Measurements from ENCODE around the gene ENTPD2. TPM values are rescaled to one million over a fixed set of nuclear protein-coding genes. Genes with fewer than 3 reads are reported as not detected.

The ENTPD2 gene
- total RNA-seq, 2 experiments from 2014 or later, result 0.16 TPM; not detected in 1

- Histone ChIP-seq H4K20me1 (ENCODE audit: insufficient read depth, low read length) (no peaks in the 10 kb centered on the region), H3K4me1 (ENCODE audit: insufficient read depth, low read length, poor library complexity, severe bottlenecking) (peaks cover 18% of the 10 kb centered on the region), H3K36me3 (ENCODE audit: insufficient read depth, low read length) (no peaks in the 10 kb centered on the region), H3K4me2 (ENCODE audit: low read length) (no peak overlapping the region; the same call in 1 of the 2 replicates), H3K27ac (ENCODE audit: low read depth, low read length, poor library complexity, severe bottlenecking) (no peak overlapping the region), H3K4me3 (ENCODE audit: low read depth, low read length, poor library complexity, severe bottlenecking) (no peak overlapping the region), H3K9me2 (ENCODE audit: insufficient read depth, low read length) (no peaks in the 10 kb centered on the region), H3K9me3 (ENCODE audit: low read length) (no peaks in the 10 kb centered on the region), H3K79me2 (ENCODE audit: insufficient read depth, low read depth, low read length) (no peaks in the 10 kb centered on the region), H2AFZ (ENCODE audit: low read length) (no peak overlapping the region)
- ChIA-PET POLR2A (no interaction called here), CTCF (ENCODE audit: unreplicated experiment) (no interaction called here)
- TF ChIP-seq EZH2phosphoT487 (IDR thresholded peaks at IDR 0.05; ENCODE audit: borderline replicate concordance, low read depth, low read length), result no peak
- TF ChIP-seq, protein P1, sequence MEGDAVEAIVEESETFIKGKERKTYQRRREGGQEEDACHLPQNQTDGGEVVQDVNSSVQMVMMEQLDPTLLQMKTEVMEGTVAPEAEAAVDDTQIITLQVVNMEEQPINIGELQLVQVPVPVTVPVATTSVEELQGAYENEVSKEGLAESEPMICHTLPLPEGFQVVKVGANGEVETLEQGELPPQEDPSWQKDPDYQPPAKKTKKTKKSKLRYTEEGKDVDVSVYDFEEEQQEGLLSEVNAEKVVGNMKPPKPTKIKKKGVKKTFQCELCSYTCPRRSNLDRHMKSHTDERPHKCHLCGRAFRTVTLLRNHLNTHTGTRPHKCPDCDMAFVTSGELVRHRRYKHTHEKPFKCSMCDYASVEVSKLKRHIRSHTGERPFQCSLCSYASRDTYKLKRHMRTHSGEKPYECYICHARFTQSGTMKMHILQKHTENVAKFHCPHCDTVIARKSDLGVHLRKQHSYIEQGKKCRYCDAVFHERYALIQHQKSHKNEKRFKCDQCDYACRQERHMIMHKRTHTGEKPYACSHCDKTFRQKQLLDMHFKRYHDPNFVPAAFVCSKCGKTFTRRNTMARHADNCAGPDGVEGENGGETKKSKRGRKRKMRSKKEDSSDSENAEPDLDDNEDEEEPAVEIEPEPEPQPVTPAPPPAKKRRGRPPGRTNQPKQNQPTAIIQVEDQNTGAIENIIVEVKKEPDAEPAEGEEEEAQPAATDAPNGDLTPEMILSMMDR (conservative IDR thresholded peaks at IDR 0.05; ENCODE audit: low read length), result no peak
- intact Hi-C loops (cut with micrococcal nuclease; ENCODE audit: unreplicated experiment), result no loop called here
- BruUV-seq (replicated peaks), result no TSS peak
- DNase-seq (ENCODE audit: low spot score), result no peak
These were observed 25.0 kb upstream of the ENTPD2 start for GRCh38 chr9:137078701-137079400.

DNA sequence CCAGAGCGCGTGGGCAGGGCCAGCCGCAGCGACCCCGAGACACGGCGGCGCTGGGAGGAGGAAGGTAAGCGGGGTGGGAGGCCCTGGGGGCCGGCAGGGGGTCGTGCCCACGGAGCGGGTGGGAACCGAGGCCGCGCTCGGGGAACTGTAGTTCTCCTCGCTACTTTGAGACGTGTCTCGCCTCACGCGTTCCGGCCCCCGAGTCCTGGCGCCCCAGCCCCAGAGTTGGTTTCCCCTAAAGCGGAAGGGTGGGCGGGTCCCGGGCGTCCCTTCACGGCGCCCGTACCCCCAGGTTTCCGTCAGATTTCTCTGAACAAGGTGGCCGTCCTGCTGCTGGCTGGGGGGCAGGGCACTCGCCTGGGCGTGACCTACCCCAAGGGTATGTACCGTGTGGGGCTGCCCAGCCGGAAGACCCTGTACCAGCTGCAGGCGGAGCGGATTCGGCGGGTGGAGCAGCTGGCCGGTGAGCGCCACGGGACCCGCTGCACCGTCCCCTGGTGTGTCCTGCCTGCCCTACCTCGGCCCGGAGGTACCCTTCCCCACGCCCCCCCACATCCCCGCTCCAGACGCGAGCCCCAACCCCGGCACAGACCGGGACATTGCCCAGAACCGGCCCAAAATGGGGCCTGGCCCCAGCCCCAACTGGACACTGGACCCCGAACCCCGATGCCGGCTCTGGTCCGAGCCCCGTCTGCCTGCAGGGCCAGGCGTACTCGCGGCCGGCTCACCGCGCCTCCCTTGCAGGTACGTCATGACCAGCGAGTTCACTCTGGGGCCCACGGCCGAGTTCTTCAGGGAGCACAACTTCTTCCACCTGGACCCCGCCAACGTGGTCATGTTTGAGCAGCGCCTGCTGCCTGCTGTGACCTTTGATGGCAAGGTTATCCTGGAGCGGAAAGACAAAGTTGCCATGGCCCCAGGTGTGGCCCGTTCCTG lies 24.2 kb upstream of the ENTPD2 start:
- peak; percentile 42 for DNase-seq (ENCODE audit: low spot score)
- intact Hi-C loops (cut with micrococcal nuclease; ENCODE audit: unreplicated experiment), result no loop called here
- TF ChIP-seq, protein P1 (conservative IDR thresholded peaks at IDR 0.05; ENCODE audit: low read length), result no peak
- TF ChIP-seq EZH2phosphoT487 (IDR thresholded peaks at IDR 0.05; ENCODE audit: borderline replicate concordance, low read depth, low read length), result no peak
- Histone ChIP-seq H4K20me1 (ENCODE audit: insufficient read depth, low read length) (no peaks in the 10 kb centered on the region), H3K4me2 (ENCODE audit: low read length) (peak overlapping the region; percentile 69), H3K9me2 (ENCODE audit: insufficient read depth, low read length) (no peaks in the 10 kb centered on the region), H3K9me3 (ENCODE audit: low read length) (no peaks in the 10 kb centered on the region), H3K4me3 (ENCODE audit: low read depth, low read length, poor library complexity, severe bottlenecking) (peak overlapping the region; percentile 72), H3K27ac (ENCODE audit: low read depth, low read length, poor library complexity, severe bottlenecking) (no peak overlapping the region), H3K36me3 (ENCODE audit: insufficient read depth, low read length) (no peaks in the 10 kb centered on the region), H3K4me1 (ENCODE audit: insufficient read depth, low read length, poor library complexity, severe bottlenecking) (peaks cover 18% of the 10 kb centered on the region), H2AFZ (ENCODE audit: low read length) (no peak overlapping the region), H3K79me2 (ENCODE audit: insufficient read depth, low read depth, low read length) (no peaks in the 10 kb centered on the region)
- BruUV-seq (replicated peaks), result no TSS peak
- ChIA-PET POLR2A (interaction anchor here (2.0 kb wide), 1 partner anchor 9 kb away, joined by 7 read pairs; the partner anchor contains the start of gene MAN1B1), CTCF (ENCODE audit: unreplicated experiment) (interaction anchor here (0.8 kb wide), 1 partner anchor 10 kb away, joined by 4 read pairs; no protein-coding TSS in a partner anchor)

All from OCI-LY7 (cell line).